CD4-positive, alpha-beta memory T cell (primary cell): Measurements from ENCODE around the gene PANK4. TPM values are rescaled to one million over a fixed set of nuclear protein-coding genes. Genes with fewer than 3 reads are reported as not detected.

Source experiments
- CTCF ChIA-PET: fragments of 350-600 bp; sonication (Branson Sonifier 250); formaldehyde crosslinking; loops from one replicate; lab custom pipeline; 2021; ENCODE audit warnings: inconsistent platforms; ENCODE audit not compliant: partially characterized antibody; lab: Charles Lee
- POLR2A ChIA-PET: fragments of 350-600 bp; sonication (Branson Sonifier 250); formaldehyde crosslinking; loops from one replicate; lab custom pipeline; 2021; ENCODE audit not compliant: partially characterized antibody; lab: Charles Lee
- DNase-seq, 5 donors: peaks; one replicate each; pipeline versions ENCODE4 v3.0.0 to v3.0.0-alpha.2; 2020 to 2022; ENCODE audit warnings: mixed read lengths in 1 of 5
- H3K27ac ChIP-seq: one replicate; pipeline ENCODE4 v1.7.0; 2013; ENCODE audit warnings: low read depth, low read length
- H3K27me3 ChIP-seq: 2 replicates; pipeline ENCODE4 v1.7.0; 2013; ENCODE audit warnings: mild to moderate bottlenecking, low read length, moderate library complexity; ENCODE audit not compliant: insufficient read depth
- H3K36me3 ChIP-seq: 2 replicates; pipeline ENCODE4 v1.7.0; 2013; ENCODE audit warnings: mild to moderate bottlenecking, low read length, moderate library complexity; ENCODE audit not compliant: insufficient read depth
- H3K4me1 ChIP-seq: 2 replicates; pipeline ENCODE4 v1.7.0; 2013; ENCODE audit warnings: mild to moderate bottlenecking, low read length, moderate library complexity; ENCODE audit not compliant: insufficient read depth
- H3K4me3 ChIP-seq, 2 donors: one replicate each; pipeline ENCODE4 v1.7.0; 2013; ENCODE audit warnings: low read length in 2 of 2, mild to moderate bottlenecking in 1 of 2
- H3K9me3 ChIP-seq, 2 donors: one replicate each; pipeline ENCODE4 v1.7.0; 2013; ENCODE audit warnings: low read length in 2 of 2, control low read depth in 1 of 2; ENCODE audit not compliant: control insufficient read depth in 1 of 2
- H3K27ac Mint-ChIP-seq, 7 donors: one replicate each; pipeline ENCODE4 v1.8.0; 2020 to 2021; ENCODE audit warnings: mixed read lengths in 7 of 7, mild to moderate bottlenecking in 6 of 7, inconsistent platforms in 3 of 7, moderate library complexity in 3 of 7
- H3K27me3 Mint-ChIP-seq, 2 donors: one replicate each; pipeline ENCODE4 v1.8.0; 2020 to 2021; ENCODE audit warnings: mixed read lengths in 2 of 2
- H3K36me3 Mint-ChIP-seq, 2 donors: one replicate each; pipeline ENCODE4 v1.8.0; 2020 to 2021; ENCODE audit warnings: mixed read lengths in 2 of 2, inconsistent platforms in 1 of 2, mild to moderate bottlenecking in 1 of 2
- H3K4me1 Mint-ChIP-seq, 4 donors: one replicate each; pipeline ENCODE4 v1.8.0; 2020 to 2021; ENCODE audit warnings: mixed read lengths in 4 of 4, mild to moderate bottlenecking in 1 of 4
- H3K4me3 Mint-ChIP-seq, 8 donors: one replicate each; pipeline ENCODE4 v1.8.0; 2020 to 2021; ENCODE audit warnings: mixed read lengths in 8 of 8, mild to moderate bottlenecking in 7 of 8, moderate library complexity in 6 of 8, inconsistent platforms in 3 of 8
- H3K9me3 Mint-ChIP-seq, 8 donors: one replicate each; pipeline ENCODE4 v1.8.0; 2020 to 2021; ENCODE audit warnings: mixed read lengths in 8 of 8, mild to moderate bottlenecking in 5 of 8, inconsistent platforms in 3 of 8, moderate library complexity in 1 of 8
- intact Hi-C: fragments of 100-400 bp; cut with micrococcal nuclease; formaldehyde crosslinking; loops from one replicate; pipeline ENCODE4 v1.15.1; 2023
- polyA plus RNA-seq, 2 donors: library from polyadenylated mRNA; unstranded; fragments of 300-500 nt; fragmentation: Illumina TruSeq; gene quantifications; one replicate each; pipeline ENCODE4 v1.2.3, GENCODE V29; 2021
- total RNA-seq, 2 experiments: library from RNA; stranded (reverse); gene quantifications; one replicate each; pipeline ENCODE4 v1.2.3, GENCODE V29; 2021

Gene PANK4
- total and polyA plus RNA-seq, 4 experiments from 2014 or later, result 10.6 to 93.7 (median 56.6) TPM

- no peaks in the 10 kb centered on the region for H3K9me3 ChIP-seq
- peak overlapping the region; percentile 86 for H3K27ac ChIP-seq
- H3K36me3 Mint-ChIP-seq, result peaks cover 13 to 28% of the 10 kb centered on the region in 2 donors
- H3K4me3 Mint-ChIP-seq, result peak overlapping the region; percentile 89 to 97 (median 95)
- H3K4me3 ChIP-seq, result peak overlapping the region; percentile 31 to 96
- peak overlapping the region; percentile 86 to 98 (median 93) for H3K27ac Mint-ChIP-seq
- peaks cover 5 to 7% of the 10 kb centered on the region in 2 donors for H3K27me3 Mint-ChIP-seq
- H3K4me1 Mint-ChIP-seq, result peaks cover 29 to 61% (median 41%) of the 10 kb centered on the region in 4 donors
- peaks cover 3% of the 10 kb centered on the region for H3K27me3 ChIP-seq
- DNase-seq, result peak; percentile 64 to 76 (median 65)
- ChIA-PET POLR2A (interaction anchor here (0.5 to 13.2 kb wide), 20 partner anchors 8 to 1263 kb away, joined by 3 to 367 read pairs (median 5); partner anchors contain the start of genes FAAP20, MORN1, PEX10 and PRXL2B), CTCF (interaction anchor here (0.9 to 4.2 kb wide), 9 partner anchors 16 to 112 kb away, joined by 3 to 40 read pairs (median 5); partner anchors contain the start of genes PEX10, PRXL2B and TNFRSF14)
- peaks cover 35% of the 10 kb centered on the region for H3K36me3 ChIP-seq
- H3K9me3 Mint-ChIP-seq, result no peaks in the 10 kb centered on the region
- H3K4me1 ChIP-seq, result peaks cover 52% of the 10 kb centered on the region
- intact Hi-C loops, result no loop called here
Observed at GRCh38 chr1:2523891-2524609, 2.3 kb downstream of the PANK4 start.

- H3K9me3 Mint-ChIP-seq, result no peaks in the 10 kb centered on the region
- peaks cover 29 to 56% (median 37%) of the 10 kb centered on the region in 4 donors for H3K4me1 Mint-ChIP-seq
- H3K27me3 Mint-ChIP-seq, result peaks cover 0 to 2% of the 10 kb centered on the region in 2 donors
- peak overlapping the region; percentile 86 for H3K27ac ChIP-seq
- intact Hi-C loops, result no loop called here
- peaks cover 13 to 34% of the 10 kb centered on the region in 2 donors for H3K36me3 Mint-ChIP-seq
- ChIA-PET CTCF (interaction anchor here (0.9 to 4.2 kb wide), 8 partner anchors 18 to 111 kb away, joined by 4 to 40 read pairs (median 9); partner anchors contain the start of genes PEX10, PRXL2B and TNFRSF14), POLR2A (interaction anchor here (0.5 to 13.2 kb wide), 15 partner anchors 9 to 328 kb away, joined by 3 to 367 read pairs (median 7); partner anchors contain the start of genes FAAP20, PEX10, PRXL2B and TNFRSF14)
- H3K4me3 Mint-ChIP-seq, result peak overlapping the region; percentile 89 to 97 (median 95)
- peak in 2 of 5 donors; percentile 24 for DNase-seq
- peak overlapping the region in 1 of 2 donors; percentile 96 for H3K4me3 ChIP-seq
- H3K9me3 ChIP-seq, result no peaks in the 10 kb centered on the region
- peak overlapping the region; percentile 78 to 98 (median 90) for H3K27ac Mint-ChIP-seq
- H3K27me3 ChIP-seq, result no peaks in the 10 kb centered on the region
- peaks cover 42% of the 10 kb centered on the region for H3K36me3 ChIP-seq
- peaks cover 46% of the 10 kb centered on the region for H3K4me1 ChIP-seq
Observed at GRCh38 chr1:2523191-2523890, 3.1 kb downstream of the PANK4 start.

- DNase-seq, result no peak
- H3K4me3 ChIP-seq, result no peak overlapping the region
- Mint-ChIP-seq H3K36me3 (peaks cover 18 to 39% of the 10 kb centered on the region in 2 donors), H3K4me3 (no peak overlapping the region), H3K27ac (peak overlapping the region in 3 of 7 donors; percentile 36 to 90 (median 86)), H3K27me3 (peaks cover 0 to 2% of the 10 kb centered on the region in 2 donors), H3K9me3 (no peaks in the 10 kb centered on the region), H3K4me1 (peaks cover 29 to 51% (median 36%) of the 10 kb centered on the region in 4 donors)
- H3K27ac ChIP-seq, result peak overlapping the region; percentile 86
- peaks cover 43% of the 10 kb centered on the region for H3K4me1 ChIP-seq
- CTCF ChIA-PET, result no interaction called here
- no peaks in the 10 kb centered on the region for H3K27me3 ChIP-seq
- no peaks in the 10 kb centered on the region for H3K9me3 ChIP-seq
- H3K36me3 ChIP-seq, result peaks cover 53% of the 10 kb centered on the region
- POLR2A ChIA-PET, result no interaction called here
- intact Hi-C loops, result no loop called here
Observed at GRCh38 chr1:2522230-2522629, 4.2 kb downstream of the PANK4 start.

GRCh38 chr1:2520806-2521205 is 5.6 kb downstream of the PANK4 start:
- H3K27ac Mint-ChIP-seq, result no peak overlapping the region
- no peaks in the 10 kb centered on the region for H3K9me3 Mint-ChIP-seq
- H3K4me3 Mint-ChIP-seq, result no peak overlapping the region
- ChIA-PET POLR2A (interaction anchor here (1.6 kb wide), 1 partner anchor 27 kb away, joined by 7 read pairs; no protein-coding TSS in a partner anchor), CTCF (no interaction called here)
- no peak for DNase-seq
- H3K36me3 Mint-ChIP-seq, result peaks cover 18 to 48% of the 10 kb centered on the region in 2 donors
- no peaks in the 10 kb centered on the region for H3K27me3 Mint-ChIP-seq
- no peak overlapping the region for H3K27ac ChIP-seq
- H3K4me1 ChIP-seq, result peaks cover 36% of the 10 kb centered on the region
- H3K9me3 ChIP-seq, result no peaks in the 10 kb centered on the region
- H3K36me3 ChIP-seq, result peaks cover 67% of the 10 kb centered on the region
- intact Hi-C loops, result no loop called here
- no peaks in the 10 kb centered on the region for H3K27me3 ChIP-seq
- H3K4me3 ChIP-seq, result no peak overlapping the region
- H3K4me1 Mint-ChIP-seq, result peaks cover 25 to 45% (median 29%) of the 10 kb centered on the region in 4 donors

- DNase-seq, result no peak
- H3K36me3 Mint-ChIP-seq, result peaks cover 18 to 52% of the 10 kb centered on the region in 2 donors
- POLR2A ChIA-PET, result interaction anchor here (1.2 to 1.6 kb wide), 2 partner anchors 9 to 27 kb away, joined by 3 to 7 read pairs; partner anchors contain the start of gene HES5
- Histone ChIP-seq H3K9me3 (no peaks in the 10 kb centered on the region), H3K4me3 (no peak overlapping the region), H3K4me1 (peaks cover 30% of the 10 kb centered on the region), H3K27me3 (no peaks in the 10 kb centered on the region), H3K36me3 (peaks cover 71% of the 10 kb centered on the region), H3K27ac (no peak overlapping the region)
- H3K4me1 Mint-ChIP-seq, result peaks cover 25 to 41% (median 27%) of the 10 kb centered on the region in 4 donors
- H3K4me3 Mint-ChIP-seq, result no peak overlapping the region
- CTCF ChIA-PET, result no interaction called here
- intact Hi-C loops, result no loop called here
- H3K27ac Mint-ChIP-seq, result no peak overlapping the region
- H3K27me3 Mint-ChIP-seq, result no peaks in the 10 kb centered on the region
- H3K9me3 Mint-ChIP-seq, result no peaks in the 10 kb centered on the region
Observed at GRCh38 chr1:2520206-2520605, 6.2 kb downstream of the PANK4 start.

GRCh38 chr1:2519729-2520128 is 6.7 kb downstream of the PANK4 start:
- no peak overlapping the region for H3K27ac ChIP-seq
- Mint-ChIP-seq H3K36me3 (peaks cover 18 to 52% of the 10 kb centered on the region in 2 donors), H3K4me1 (peaks cover 21 to 36% (median 22%) of the 10 kb centered on the region in 4 donors), H3K27ac (no peak overlapping the region), H3K4me3 (no peak overlapping the region), H3K27me3 (no peaks in the 10 kb centered on the region), H3K9me3 (no peaks in the 10 kb centered on the region)
- H3K4me1 ChIP-seq, result peaks cover 26% of the 10 kb centered on the region
- peaks cover 75% of the 10 kb centered on the region for H3K36me3 ChIP-seq
- H3K4me3 ChIP-seq, result no peak overlapping the region
- ChIA-PET CTCF (no interaction called here), POLR2A (interaction anchor here (1.2 to 1.6 kb wide), 2 partner anchors 10 to 28 kb away, joined by 3 to 7 read pairs; partner anchors contain the start of gene HES5)
- H3K9me3 ChIP-seq, result no peaks in the 10 kb centered on the region
- intact Hi-C loops, result no loop called here
- H3K27me3 ChIP-seq, result no peaks in the 10 kb centered on the region
- DNase-seq, result no peak
